ENCODE results near the gene VPS13A.

The VPS13A gene

DNA sequence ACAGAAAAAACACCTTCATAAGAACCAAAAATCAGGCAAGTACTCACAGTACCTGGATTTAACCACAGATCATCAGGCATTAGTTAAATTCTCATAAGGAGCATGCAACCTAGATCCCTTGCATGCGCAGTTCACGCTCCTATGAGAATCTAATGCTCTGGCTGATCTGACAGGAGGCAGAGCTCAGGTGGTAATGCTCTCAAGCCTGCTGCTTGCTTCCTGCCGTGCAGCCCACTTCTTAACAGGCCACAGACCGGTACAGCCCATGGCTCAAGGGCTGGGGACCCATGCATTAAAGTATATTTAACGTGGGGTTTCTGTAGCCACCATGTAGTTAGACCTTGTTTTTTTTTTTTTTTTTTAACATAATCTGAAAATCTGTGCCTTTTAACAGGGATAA lies 147.7 kb downstream of the VPS13A start:
- no peaks in the 10 kb centered on the region; the same call in 1 of the 2 replicates for H3K4me1 ChIP-seq
- H3K36me3 ChIP-seq, result peaks cover 13% of the 10 kb centered on the region
- DNase-seq, result no peak
- TF ChIP-seq, protein P1, sequence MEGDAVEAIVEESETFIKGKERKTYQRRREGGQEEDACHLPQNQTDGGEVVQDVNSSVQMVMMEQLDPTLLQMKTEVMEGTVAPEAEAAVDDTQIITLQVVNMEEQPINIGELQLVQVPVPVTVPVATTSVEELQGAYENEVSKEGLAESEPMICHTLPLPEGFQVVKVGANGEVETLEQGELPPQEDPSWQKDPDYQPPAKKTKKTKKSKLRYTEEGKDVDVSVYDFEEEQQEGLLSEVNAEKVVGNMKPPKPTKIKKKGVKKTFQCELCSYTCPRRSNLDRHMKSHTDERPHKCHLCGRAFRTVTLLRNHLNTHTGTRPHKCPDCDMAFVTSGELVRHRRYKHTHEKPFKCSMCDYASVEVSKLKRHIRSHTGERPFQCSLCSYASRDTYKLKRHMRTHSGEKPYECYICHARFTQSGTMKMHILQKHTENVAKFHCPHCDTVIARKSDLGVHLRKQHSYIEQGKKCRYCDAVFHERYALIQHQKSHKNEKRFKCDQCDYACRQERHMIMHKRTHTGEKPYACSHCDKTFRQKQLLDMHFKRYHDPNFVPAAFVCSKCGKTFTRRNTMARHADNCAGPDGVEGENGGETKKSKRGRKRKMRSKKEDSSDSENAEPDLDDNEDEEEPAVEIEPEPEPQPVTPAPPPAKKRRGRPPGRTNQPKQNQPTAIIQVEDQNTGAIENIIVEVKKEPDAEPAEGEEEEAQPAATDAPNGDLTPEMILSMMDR (IDR thresholded peaks at IDR 0.05; ENCODE audit: low read depth, low read length), result no peak
- no peaks in the 10 kb centered on the region for H3K9me3 ChIP-seq
- H3K4me3 ChIP-seq (ENCODE audit: low read depth, low read length), result no peak overlapping the region
- H3K27me3 ChIP-seq, result no peaks in the 10 kb centered on the region

GRCh38 chr9:77328102-77328501 lies 150.8 kb downstream of the VPS13A start:
- Histone ChIP-seq H3K9me3 (no peaks in the 10 kb centered on the region), H3K36me3 (peaks cover 6% of the 10 kb centered on the region), H3K4me1 (no peaks in the 10 kb centered on the region), H3K4me3 (ENCODE audit: low read depth, low read length) (no peak overlapping the region), H3K27me3 (no peaks in the 10 kb centered on the region)
- DNase-seq, result no peak
- TF ChIP-seq, protein P1 (IDR thresholded peaks at IDR 0.05; ENCODE audit: low read depth, low read length), result no peak

- H3K27me3 ChIP-seq, result no peaks in the 10 kb centered on the region
- no peaks in the 10 kb centered on the region for H3K4me1 ChIP-seq
- TF ChIP-seq, protein P1 (IDR thresholded peaks at IDR 0.05; ENCODE audit: low read depth, low read length), result no peak
- peaks cover 24% of the 10 kb centered on the region for H3K36me3 ChIP-seq
- no peak overlapping the region for H3K4me3 ChIP-seq (ENCODE audit: low read depth, low read length)
- H3K9me3 ChIP-seq, result no peaks in the 10 kb centered on the region
- no peak for DNase-seq
Observed at GRCh38 chr9:77370064-77370463, 192.7 kb downstream of the VPS13A start.

DNA sequence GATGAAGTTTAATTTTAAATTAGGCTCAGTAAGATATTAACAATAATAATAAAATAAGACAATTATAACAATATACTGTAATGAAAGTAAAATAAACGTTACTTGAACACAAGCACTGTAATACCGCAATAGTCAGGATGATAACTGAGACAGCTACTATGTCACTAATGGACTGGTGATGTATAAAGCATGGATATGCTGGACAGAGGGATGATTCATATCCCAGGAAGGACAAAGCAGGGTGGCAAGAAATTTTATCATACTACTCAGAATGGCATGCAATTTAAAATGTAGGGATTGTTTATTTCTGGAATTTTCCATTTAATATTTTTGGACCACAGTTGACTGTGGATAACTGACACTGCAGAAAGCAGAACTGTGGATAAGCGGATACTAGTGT lies 196.9 kb downstream of the VPS13A start:
- peaks cover 19% of the 10 kb centered on the region for H3K36me3 ChIP-seq
- H3K4me3 ChIP-seq (ENCODE audit: low read depth, low read length), result no peak overlapping the region
- DNase-seq, result no peak
- no peaks in the 10 kb centered on the region for H3K4me1 ChIP-seq
- H3K9me3 ChIP-seq, result no peaks in the 10 kb centered on the region
- no peaks in the 10 kb centered on the region for H3K27me3 ChIP-seq
- TF ChIP-seq, protein P1 (IDR thresholded peaks at IDR 0.05; ENCODE audit: low read depth, low read length), result no peak

DNA sequence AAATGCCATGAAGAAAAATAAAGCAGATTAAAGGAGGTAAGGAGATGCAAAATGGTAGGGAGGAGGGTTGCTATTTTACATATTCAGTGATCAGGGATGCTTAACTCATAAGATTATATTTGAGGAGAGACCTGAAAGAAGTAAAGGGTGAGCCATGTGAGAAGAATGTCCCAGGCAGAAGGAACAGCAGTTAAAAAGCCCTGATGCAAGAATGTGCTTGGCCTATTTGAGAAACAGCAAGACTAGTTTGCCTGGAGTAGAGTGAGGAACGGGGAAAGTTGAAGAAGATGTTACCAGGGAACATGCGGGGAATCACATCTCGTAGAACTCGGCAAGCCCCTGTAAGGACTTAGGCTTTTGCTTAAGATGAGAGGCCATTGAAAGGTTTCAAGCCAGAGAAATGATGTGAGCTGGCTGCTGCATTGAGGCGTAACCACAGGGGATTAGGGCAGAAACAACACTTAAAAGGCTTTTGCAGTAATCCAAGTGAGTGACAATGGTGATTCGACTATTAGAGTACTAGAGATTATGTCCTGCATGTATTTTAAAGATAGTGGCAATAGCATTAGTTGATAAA lies 198.7 kb downstream of the VPS13A start:
- DNase-seq, result no peak
- H3K36me3 ChIP-seq, result peaks cover 3% of the 10 kb centered on the region
- no peaks in the 10 kb centered on the region for H3K27me3 ChIP-seq
- no peak overlapping the region for H3K4me3 ChIP-seq (ENCODE audit: low read depth, low read length)
- TF ChIP-seq, protein P1 (IDR thresholded peaks at IDR 0.05; ENCODE audit: low read depth, low read length), result no peak
- no peaks in the 10 kb centered on the region for H3K9me3 ChIP-seq
- H3K4me1 ChIP-seq, result no peaks in the 10 kb centered on the region

DNA sequence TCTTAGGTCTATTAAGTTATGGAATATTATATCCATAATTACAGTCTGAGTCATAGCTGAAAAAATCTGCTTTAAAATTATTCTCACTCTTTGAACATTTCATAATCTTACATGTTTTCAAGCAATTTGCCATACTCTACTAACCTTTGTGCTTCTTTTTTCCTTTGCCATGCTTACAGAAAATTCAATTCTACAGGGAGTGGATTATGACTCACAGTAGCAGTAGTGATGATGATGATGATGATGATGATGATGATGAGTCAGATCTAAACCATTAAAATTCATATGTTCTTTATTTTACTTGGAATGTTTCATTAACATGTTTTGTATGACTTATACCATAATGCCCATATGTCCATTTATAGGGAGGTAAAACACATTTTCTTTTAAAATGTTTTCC lies 207.1 kb downstream of the VPS13A start:
- TF ChIP-seq, protein P1 (IDR thresholded peaks at IDR 0.05; ENCODE audit: low read depth, low read length), result no peak
- Histone ChIP-seq H3K9me3 (no peaks in the 10 kb centered on the region; the same call in 1 of the 2 replicates), H3K4me1 (no peaks in the 10 kb centered on the region), H3K36me3 (peaks cover 5% of the 10 kb centered on the region), H3K4me3 (ENCODE audit: low read depth, low read length) (no peak overlapping the region), H3K27me3 (no peaks in the 10 kb centered on the region)
- DNase-seq, result no peak
